CD14-positive monocyte (primary cell): ENCODE results near the gene SORBS2. TPM values are rescaled to one million over a fixed set of nuclear protein-coding genes. Genes with fewer than 3 reads are reported as not detected.

ENCODE experiments used
- DNase-seq, 3 donors: peaks; one replicate each; pipeline ENCODE4 v3.0.0-alpha.2; 2011 to 2022
- H2AFZ ChIP-seq: 2 replicates; pipeline ENCODE4 v1.6.0; 2012; ENCODE audit warnings: mild to moderate bottlenecking, low read depth, low read length, inconsistent platforms; ENCODE audit not compliant: insufficient read depth, poor library complexity, severe bottlenecking
- H3K27ac ChIP-seq, 2 donors: 1 replicate in 1 of 2; 2 replicates in 1 of 2; pipeline ENCODE4 v1.5.1; 2012 to 2013; ENCODE audit warnings: low read length in 2 of 2, control low read depth in 1 of 2, inconsistent platforms in 1 of 2, low read depth in 1 of 2, mild to moderate bottlenecking in 1 of 2
- H3K27me3 ChIP-seq, 2 donors: one replicate each; pipeline versions ENCODE4 v1.6.0 to v1.6.1; 2011 to 2013; ENCODE audit warnings: low read length in 2 of 2; ENCODE audit not compliant: control insufficient read depth in 2 of 2, insufficient read depth in 2 of 2
- H3K36me3 ChIP-seq, 2 donors: replicated peaks in 1 of 2; 1 replicate in 1 of 2; 2 replicates in 1 of 2; pipeline versions ENCODE4 v1.5.1 to v1.6.1; 2012 to 2013; ENCODE audit warnings: low read length in 2 of 2, control low read depth in 1 of 2, inconsistent platforms in 1 of 2, mild to moderate bottlenecking in 1 of 2; ENCODE audit not compliant: insufficient read depth in 2 of 2, control insufficient read depth in 1 of 2
- H3K4me1 ChIP-seq, 2 donors: 1 replicate in 1 of 2; 2 replicates in 1 of 2; pipeline versions ENCODE4 v1.5.1 to v1.6.1; 2012 to 2013; ENCODE audit warnings: low read length in 2 of 2, control low read depth in 1 of 2, inconsistent platforms in 1 of 2, mild to moderate bottlenecking in 1 of 2, moderate library complexity in 1 of 2; ENCODE audit not compliant: insufficient read depth in 2 of 2, control insufficient read depth in 1 of 2
- H3K4me2 ChIP-seq: replicated peaks from 2 replicates; pipeline ENCODE3; 2012; ENCODE audit warnings: low read length, moderate library complexity, mild to moderate bottlenecking; ENCODE audit not compliant: poor library complexity, severe bottlenecking; ENCODE audit errors: extremely low read depth
- H3K4me3 ChIP-seq, 3 experiments: fragments of 200-600 bp in 1 of 3; sonication (generic) in 1 of 3; replicated peaks in 1 of 3; 1 replicate in 2 of 3; 2 replicates in 1 of 3; pipeline ENCODE4 v1.5.1; 2011 to 2013; ENCODE audit warnings: low read length in 3 of 3, mild to moderate bottlenecking in 3 of 3, control low read depth in 2 of 3, low read depth in 2 of 3, inconsistent platforms in 1 of 3, moderate library complexity in 1 of 3
- H3K79me2 ChIP-seq: 2 replicates; pipeline ENCODE4 v1.6.0; 2012; ENCODE audit warnings: mild to moderate bottlenecking, control low read depth, inconsistent platforms, low read length, moderate library complexity; ENCODE audit not compliant: insufficient read depth
- H3K9ac ChIP-seq: 2 replicates; pipeline ENCODE4 v1.6.0; 2017; ENCODE audit warnings: low read length, mild to moderate bottlenecking; ENCODE audit not compliant: insufficient read depth, poor library complexity, severe bottlenecking
- H3K9me3 ChIP-seq, 2 donors: replicated peaks in 1 of 2; 1 replicate in 1 of 2; 2 replicates in 1 of 2; pipeline versions ENCODE4 v1.5.1 to v1.6.1; 2012 to 2013; ENCODE audit warnings: low read length in 2 of 2, control low read depth in 1 of 2; ENCODE audit not compliant: control insufficient read depth in 1 of 2, insufficient read depth in 1 of 2
- H4K20me1 ChIP-seq: 2 replicates; pipeline ENCODE4 v1.6.0; 2012; ENCODE audit warnings: mild to moderate bottlenecking, low read length, control low read depth, moderate library complexity; ENCODE audit not compliant: insufficient read depth
- H3K27ac Mint-ChIP-seq, 7 donors: one replicate each; pipeline ENCODE4 v1.8.0; 2020; ENCODE audit warnings: mild to moderate bottlenecking in 7 of 7, mixed read lengths in 7 of 7, moderate library complexity in 6 of 7, inconsistent platforms in 2 of 7
- H3K27me3 Mint-ChIP-seq, 3 donors: one replicate each; pipeline ENCODE4 v1.8.0; 2021 to 2022; ENCODE audit warnings: low read depth in 3 of 3, mild to moderate bottlenecking in 3 of 3, mixed read lengths in 3 of 3, moderate library complexity in 3 of 3, inconsistent platforms in 1 of 3
- H3K36me3 Mint-ChIP-seq, 2 donors: one replicate each; pipeline ENCODE4 v1.8.0; 2020; ENCODE audit warnings: mixed read lengths in 2 of 2, inconsistent platforms in 1 of 2, mild to moderate bottlenecking in 1 of 2
- H3K4me1 Mint-ChIP-seq: one replicate; pipeline ENCODE4 v1.8.0; 2020; ENCODE audit warnings: mild to moderate bottlenecking, mixed read lengths
- H3K4me3 Mint-ChIP-seq, 2 donors: one replicate each; pipeline ENCODE4 v1.8.0; 2020; ENCODE audit warnings: mild to moderate bottlenecking in 2 of 2, mixed read lengths in 2 of 2, moderate library complexity in 1 of 2
- H3K9me3 Mint-ChIP-seq, 7 donors: one replicate each; pipeline ENCODE4 v1.8.0; 2020 to 2022; ENCODE audit warnings: mixed read lengths in 7 of 7, mild to moderate bottlenecking in 6 of 7, moderate library complexity in 6 of 7, inconsistent platforms in 2 of 7
- WGBS: methylation state at CpG from one replicate; pipeline ENCODE4 v1.1.5; 2013; ENCODE audit warnings: missing lambda C conversion rate; ENCODE audit not compliant: insufficient coverage; 5-methylcytosine and 5-hydroxymethylcytosine counted together
- intact Hi-C, 2 donors: fragments of 100-400 bp; cut with micrococcal nuclease; formaldehyde crosslinking; loops; one replicate each; pipeline versions ENCODE4 v1.15.0 to v1.15.1; 2023
- polyA plus RNA-seq, 3 donors: library from polyadenylated mRNA; depleted of rRNA in 1 of 3; unstranded in 2 of 3; stranded (reverse) in 1 of 3; fragments of 300-500 nt in 2 of 3; fragments of >200 nt in 1 of 3; fragmentation: Illumina TruSeq in 2 of 3; gene quantifications; 1 replicate in 2 of 3; 2 replicates in 1 of 3; pipeline ENCODE4 v1.2.3, GENCODE V29; 2012 to 2021
- TF ChIP-seq, protein P1 (sequence below): fragments of 200-600 bp; IDR thresholded peaks from one replicate; pipeline ENCODE4 v1.8.0; 2022; ENCODE audit warnings: antibody characterized with exemption, mild to moderate bottlenecking

SORBS2 gene
- polyA plus RNA-seq, 3 donors = not detected

DNA sequence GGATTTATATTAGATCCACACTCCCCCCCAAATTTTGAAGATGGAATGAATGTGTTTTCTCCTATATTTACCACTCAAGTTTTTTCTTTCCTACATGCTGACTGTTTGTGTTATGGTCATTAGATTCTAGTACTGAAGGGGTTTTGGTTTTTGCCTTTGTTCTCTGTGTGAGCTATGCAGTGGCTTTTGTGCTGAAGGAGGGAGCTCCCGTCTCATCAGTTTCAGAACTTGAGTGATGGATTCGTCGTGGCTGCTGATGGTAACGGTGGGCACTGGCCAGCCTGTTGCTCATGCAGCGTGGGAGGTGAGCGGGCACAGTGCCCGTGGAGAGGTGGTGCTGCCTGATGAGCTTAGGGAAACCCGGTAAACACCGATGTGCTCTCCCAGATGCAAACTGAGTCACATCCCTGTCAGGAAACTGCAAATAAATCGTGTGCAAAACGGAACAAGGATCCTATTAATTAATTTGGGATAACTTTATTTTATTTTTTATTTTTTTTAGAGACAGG lies 101.5 kb downstream of the SORBS2 start:
- H2AFZ ChIP-seq = no peak overlapping the region
- no peaks in the 10 kb centered on the region for H3K36me3 ChIP-seq
- no peaks in the 10 kb centered on the region for H3K27me3 ChIP-seq
- no peaks in the 10 kb centered on the region for H3K36me3 Mint-ChIP-seq
- H3K27me3 Mint-ChIP-seq = peaks cover 7 to 16% (median 8%) of the 10 kb centered on the region in 3 donors
- H3K27ac ChIP-seq = no peak overlapping the region
- no peaks in the 10 kb centered on the region for H3K79me2 ChIP-seq
- no peak overlapping the region for H3K4me3 Mint-ChIP-seq
- H3K9me3 ChIP-seq = peaks cover 1 to 4% of the 10 kb centered on the region in 2 donors
- 89% methylated on average over 9 of the region's 11 CpGs for WGBS
- H3K4me2 ChIP-seq = no peak overlapping the region
- H3K4me1 Mint-ChIP-seq = no peaks in the 10 kb centered on the region
- intact Hi-C loops = no loop called here
- no peaks in the 10 kb centered on the region for H3K4me1 ChIP-seq
- TF ChIP-seq, protein P1, sequence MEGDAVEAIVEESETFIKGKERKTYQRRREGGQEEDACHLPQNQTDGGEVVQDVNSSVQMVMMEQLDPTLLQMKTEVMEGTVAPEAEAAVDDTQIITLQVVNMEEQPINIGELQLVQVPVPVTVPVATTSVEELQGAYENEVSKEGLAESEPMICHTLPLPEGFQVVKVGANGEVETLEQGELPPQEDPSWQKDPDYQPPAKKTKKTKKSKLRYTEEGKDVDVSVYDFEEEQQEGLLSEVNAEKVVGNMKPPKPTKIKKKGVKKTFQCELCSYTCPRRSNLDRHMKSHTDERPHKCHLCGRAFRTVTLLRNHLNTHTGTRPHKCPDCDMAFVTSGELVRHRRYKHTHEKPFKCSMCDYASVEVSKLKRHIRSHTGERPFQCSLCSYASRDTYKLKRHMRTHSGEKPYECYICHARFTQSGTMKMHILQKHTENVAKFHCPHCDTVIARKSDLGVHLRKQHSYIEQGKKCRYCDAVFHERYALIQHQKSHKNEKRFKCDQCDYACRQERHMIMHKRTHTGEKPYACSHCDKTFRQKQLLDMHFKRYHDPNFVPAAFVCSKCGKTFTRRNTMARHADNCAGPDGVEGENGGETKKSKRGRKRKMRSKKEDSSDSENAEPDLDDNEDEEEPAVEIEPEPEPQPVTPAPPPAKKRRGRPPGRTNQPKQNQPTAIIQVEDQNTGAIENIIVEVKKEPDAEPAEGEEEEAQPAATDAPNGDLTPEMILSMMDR = no peak
- peaks cover 4 to 11% (median 9%) of the 10 kb centered on the region in 7 donors for H3K9me3 Mint-ChIP-seq
- no peak for DNase-seq
- no peaks in the 10 kb centered on the region for H4K20me1 ChIP-seq
- H3K4me3 ChIP-seq = no peak overlapping the region
- H3K27ac Mint-ChIP-seq = peak overlapping the region in 1 of 7 donors; percentile 4
- no peak overlapping the region for H3K9ac ChIP-seq

DNA sequence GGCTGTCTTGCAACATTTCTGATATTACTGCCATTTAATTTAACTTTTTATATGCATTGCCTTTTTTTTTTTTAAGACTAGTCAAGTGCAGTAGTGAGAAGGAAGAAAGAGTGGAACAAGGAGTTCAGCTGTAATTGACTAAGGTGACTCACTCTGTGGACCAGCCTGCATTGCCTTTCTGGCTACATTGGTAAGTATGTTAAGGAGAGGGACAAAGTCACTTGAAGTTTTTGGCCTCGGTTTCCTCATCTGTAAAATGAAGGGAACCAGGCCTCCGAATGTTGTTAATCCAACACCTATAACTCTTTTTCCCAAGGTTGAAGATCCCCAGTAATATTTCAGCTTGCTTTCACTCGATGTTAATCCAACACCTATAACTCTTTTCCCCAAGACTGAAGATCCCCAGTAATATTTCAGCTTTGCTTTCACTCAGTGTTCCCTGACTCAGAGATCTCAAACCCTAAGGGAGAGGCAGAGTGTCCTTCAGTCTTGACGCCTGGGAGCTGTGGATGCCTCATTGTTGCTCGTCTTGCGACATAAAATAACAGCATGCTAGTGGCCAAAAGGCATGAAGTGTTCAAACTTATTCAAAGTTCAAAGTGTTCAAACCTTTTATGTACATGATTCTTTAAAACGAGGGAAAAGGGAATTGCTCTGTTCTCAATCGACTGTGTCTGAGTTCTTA lies 102.0 kb downstream of the SORBS2 start:
- no peaks in the 10 kb centered on the region for H3K27me3 ChIP-seq
- Mint-ChIP-seq H3K27me3 (peaks cover 7 to 16% (median 8%) of the 10 kb centered on the region in 3 donors), H3K36me3 (no peaks in the 10 kb centered on the region), H3K9me3 (peaks cover 4 to 13% (median 11%) of the 10 kb centered on the region in 7 donors), H3K4me1 (no peaks in the 10 kb centered on the region), H3K27ac (no peak overlapping the region), H3K4me3 (no peak overlapping the region)
- H2AFZ ChIP-seq = no peak overlapping the region
- H3K4me2 ChIP-seq = no peak overlapping the region
- H3K4me1 ChIP-seq = no peaks in the 10 kb centered on the region
- no peak overlapping the region for H3K9ac ChIP-seq
- no peaks in the 10 kb centered on the region for H3K36me3 ChIP-seq
- no peak overlapping the region for H3K4me3 ChIP-seq
- intact Hi-C loops = no loop called here
- no peak for DNase-seq
- H3K9me3 ChIP-seq = peaks cover 5 to 6% of the 10 kb centered on the region in 2 donors
- H3K79me2 ChIP-seq = no peaks in the 10 kb centered on the region
- 91% methylated on average over 3 of the region's 8 CpGs for WGBS
- no peaks in the 10 kb centered on the region for H4K20me1 ChIP-seq
- TF ChIP-seq, protein P1 = no peak
- H3K27ac ChIP-seq = no peak overlapping the region
